Measurements from ENCODE around the gene CRYBA2. TPM values are rescaled to one million over a fixed set of nuclear protein-coding genes. Genes with fewer than 3 reads are reported as not detected.

CRYBA2 gene
- polyA plus RNA-seq, 2 of the 4 experiments (the other 2 are of a cell fraction): not detected

DNA sequence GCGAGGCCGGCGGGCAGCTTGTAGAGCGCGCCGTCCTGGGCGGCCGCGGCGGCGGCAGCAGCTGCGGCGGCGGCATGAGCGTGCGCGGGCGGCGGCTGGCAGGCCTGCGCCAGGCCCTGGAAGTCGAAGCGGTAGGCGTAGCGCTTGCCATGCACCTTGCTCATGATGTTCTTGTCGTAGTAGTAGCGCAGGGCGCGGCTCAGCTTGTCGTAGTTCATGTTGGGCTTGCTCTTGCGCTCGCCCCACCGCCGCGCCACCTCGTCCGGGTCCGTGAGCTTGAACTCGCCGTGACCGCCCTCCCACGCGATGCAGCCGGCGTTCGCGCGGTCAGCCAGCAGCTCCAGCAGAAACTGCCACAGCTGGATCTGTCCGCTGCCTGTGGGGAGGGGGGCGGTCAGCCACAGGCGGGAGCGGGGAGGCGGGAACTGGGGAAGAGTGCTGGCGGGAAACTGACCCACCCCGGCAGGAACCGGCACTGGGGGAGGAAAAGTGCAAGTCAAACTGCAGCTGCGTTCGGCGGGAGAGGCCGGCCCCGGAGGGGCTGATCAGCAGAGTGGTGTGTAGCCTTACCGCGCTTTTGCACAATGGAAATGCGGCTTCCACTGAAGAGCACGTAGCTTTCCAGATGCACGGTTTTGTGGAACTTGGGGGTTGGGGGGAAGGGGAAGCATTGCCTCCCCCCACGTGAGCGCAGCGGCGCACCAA is 11.2 kb downstream of the CRYBA2 start:
- DNase-seq (ENCODE audit: low read depth in 1 of 2, low spot score in 1 of 2): peak in 1 of 2 experiments; percentile 34
- TF ChIP-seq ZC3H11A (IDR thresholded peaks at IDR 0.05) (no peak), MAX (IDR thresholded peaks at IDR 0.05) (no peak), HEYL (CRISPR knock-in tag; IDR thresholded peaks at IDR 0.05) (no peak), EP300 (IDR thresholded peaks at IDR 0.05) (no peak), JUN (IDR thresholded peaks at IDR 0.05) (no peak), ESRRA (IDR thresholded peaks at IDR 0.05; ENCODE audit: borderline replicate concordance, low read length) (no peak), ZNF302 (CRISPR knock-in tag; IDR thresholded peaks at IDR 0.05) (no peak), FOSB (CRISPR knock-in tag; IDR thresholded peaks at IDR 0.05) (no peak), NR3C1 (IDR thresholded peaks at IDR 0.05) (no peak), CEBPB (IDR thresholded peaks at IDR 0.05) (no peak)
- TF ChIP-seq, protein P1, sequence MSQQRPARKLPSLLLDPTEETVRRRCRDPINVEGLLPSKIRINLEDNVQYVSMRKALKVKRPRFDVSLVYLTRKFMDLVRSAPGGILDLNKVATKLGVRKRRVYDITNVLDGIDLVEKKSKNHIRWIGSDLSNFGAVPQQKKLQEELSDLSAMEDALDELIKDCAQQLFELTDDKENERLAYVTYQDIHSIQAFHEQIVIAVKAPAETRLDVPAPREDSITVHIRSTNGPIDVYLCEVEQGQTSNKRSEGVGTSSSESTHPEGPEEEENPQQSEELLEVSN (IDR thresholded peaks at IDR 0.05; ENCODE audit: borderline replicate concordance, low read depth): no peak
- FAIRE-seq: no peak
- 0 out of 6 replicates have a peak, but pooled peaks of 1 of the 2 experiments have one; percentile 14 for ATAC-seq
- ChIA-PET CTCF (interaction anchor here (0.9 to 10.2 kb wide), 20 partner anchors 7 to 178 kb away, joined by 3 to 140 read pairs (median 10); partner anchors contain the start of genes CDK5R2 and NHEJ1), POLR2A (no interaction called here)
- Histone ChIP-seq H3K4me1 (peaks cover 19% of the 10 kb centered on the region), H3K4me2 (peak overlapping the region; percentile 64), H3K4me3 (peak overlapping the region; percentile 31; the same call in 1 of the 3 replicates), H3K9me3 (no peaks in the 10 kb centered on the region), H3K27ac (0 out of 6 replicates have a peak overlapping the region, but pooled peaks of 1 of the 2 experiments have one; percentile 21)
- WGBS (ENCODE audit: missing lambda C conversion rate): 50% methylated on average over 36 of the region's 69 CpGs

DNA sequence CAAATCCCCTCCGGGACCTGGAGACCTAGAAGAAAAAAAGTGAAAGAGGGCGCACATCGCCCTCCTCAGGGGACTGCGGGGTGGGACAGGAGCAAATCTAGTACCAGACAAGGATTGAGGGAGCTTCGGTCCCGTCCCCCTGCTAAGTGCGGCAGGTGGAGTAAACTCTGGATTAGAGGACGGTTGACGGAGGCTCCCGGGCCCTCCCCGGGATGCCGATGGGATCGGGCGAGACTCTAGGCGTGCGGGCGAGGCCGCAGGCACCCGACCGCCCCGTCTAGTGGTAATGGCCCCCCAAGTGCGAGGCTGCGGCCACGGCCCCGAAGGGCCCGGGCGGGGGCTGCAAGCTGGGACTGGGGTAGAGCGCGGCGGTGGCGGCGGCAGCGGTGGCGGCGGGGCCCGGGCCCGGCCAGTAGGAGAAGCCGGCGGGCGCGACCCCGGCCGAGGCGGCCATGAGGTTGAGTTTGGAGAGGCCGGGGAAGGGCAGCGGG is 11.8 kb downstream of the CRYBA2 start:
- peak overlapping the region; percentile 64 for H3K4me2 ChIP-seq
- WGBS (ENCODE audit: missing lambda C conversion rate): 62% methylated on average over 13 of the region's 46 CpGs
- H3K4me1 ChIP-seq: peaks cover 19% of the 10 kb centered on the region
- no peaks in the 10 kb centered on the region for H3K9me3 ChIP-seq
- FAIRE-seq: no peak
- H3K27ac ChIP-seq: 0 out of 6 replicates have a peak overlapping the region, but pooled peaks of 1 of the 2 experiments have one; percentile 21
- DNase-seq (ENCODE audit: low read depth in 1 of 2, low spot score in 1 of 2): no peak
- TF ChIP-seq CTCF (IDR thresholded peaks at IDR 0.05): peak; percentile 14; the same call in 1 of the 3 replicates
- no peak for TF ChIP-seq FOSL2 (IDR thresholded peaks at IDR 0.05)
- TF ChIP-seq FOSL2 (CRISPR knock-in tag; IDR thresholded peaks at IDR 0.05): no peak
- POLR2A ChIA-PET: no interaction called here
- ATAC-seq: peak in 1 of 2 experiments; percentile 1; a peak in 1 of 6 replicates
- CTCF ChIA-PET: interaction anchor here (0.6 to 10.2 kb wide), 23 partner anchors 8 to 271 kb away, joined by 3 to 140 read pairs (median 9); partner anchors contain the start of genes CDK5R2 and NHEJ1
- H3K4me3 ChIP-seq: peak overlapping the region; percentile 31; the same call in 1 of the 3 replicates

DNA sequence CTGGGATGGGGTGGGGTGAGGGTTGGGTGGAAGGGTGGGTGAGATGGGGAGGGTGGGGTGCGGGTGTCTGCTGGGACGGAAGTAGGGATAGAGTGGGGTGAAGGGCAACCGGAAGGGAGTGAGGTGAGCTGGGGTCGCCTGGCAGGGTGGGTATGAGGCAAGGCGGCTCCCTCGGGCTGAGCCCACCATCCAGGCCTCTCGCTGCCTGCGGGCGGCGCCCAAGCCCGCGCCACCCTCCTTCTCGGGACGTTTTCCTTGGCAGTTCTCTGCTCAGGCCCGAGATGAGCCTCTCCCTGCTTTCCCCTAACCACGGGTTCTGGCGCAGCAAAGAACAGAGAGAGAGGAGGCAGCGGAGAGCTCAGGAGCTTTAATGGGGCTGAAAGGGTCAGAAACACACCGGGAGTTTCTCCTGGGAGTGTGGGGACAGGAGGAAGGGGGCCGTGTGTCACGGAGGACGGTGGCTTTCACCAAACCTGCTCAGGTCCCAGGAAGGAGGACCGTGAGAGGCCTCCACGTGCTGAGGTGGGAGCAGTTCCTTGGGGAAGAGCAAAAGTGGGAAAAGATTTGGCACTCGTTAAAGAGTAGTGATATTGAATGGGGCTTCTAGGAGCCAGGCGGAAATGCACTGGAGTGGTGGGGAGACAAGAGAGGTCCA is 12.4 kb downstream of the CRYBA2 start:
- FAIRE-seq (no peak), ATAC-seq (peak; percentile 9 to 35; a peak in 4 of 6 replicates), DNase-seq (ENCODE audit: low read depth in 1 of 2, low spot score in 1 of 2) (no peak)
- ChIA-PET POLR2A (interaction anchor here (1.0 to 1.3 kb wide), 2 partner anchors 17 to 21 kb away, joined by 5 to 8 read pairs; partner anchors contain the start of gene CDK5R2), CTCF (interaction anchor here (0.6 to 10.2 kb wide), 66 partner anchors 9 to 653 kb away, joined by 3 to 140 read pairs (median 4); partner anchors contain the start of genes CDK5R2, CFAP65, NHEJ1 and SLC23A3)
- Histone ChIP-seq H3K4me1 (peaks cover 19% of the 10 kb centered on the region), H3K9me3 (no peaks in the 10 kb centered on the region), H3K27ac (no peak overlapping the region), H3K4me2 (peak overlapping the region; percentile 64), H3K4me3 (no peak overlapping the region; the same call in 2 of the 3 replicates)
- 47% methylated on average over 22 of the region's 26 CpGs for WGBS (ENCODE audit: missing lambda C conversion rate)
- TF ChIP-seq CTCF (IDR thresholded peaks at IDR 0.05) (no peak), PHF8 (IDR thresholded peaks at IDR 0.05; ENCODE audit: borderline replicate concordance, low read depth) (no peak), ZNF302 (CRISPR knock-in tag; IDR thresholded peaks at IDR 0.05) (no peak), CBX2 (IDR thresholded peaks at IDR 0.05; ENCODE audit: borderline replicate concordance, low read depth) (no peak), JUN (IDR thresholded peaks at IDR 0.05) (no peak), HOXB5 (CRISPR knock-in tag; IDR thresholded peaks at IDR 0.05) (no peak), ZSCAN20 (CRISPR knock-in tag; IDR thresholded peaks at IDR 0.05) (no peak), RARB (CRISPR knock-in tag; IDR thresholded peaks at IDR 0.05) (no peak), FOSL2 (IDR thresholded peaks at IDR 0.05) (no peak), FOSL2 (CRISPR knock-in tag; IDR thresholded peaks at IDR 0.05) (no peak), NFE2L2 (conservative IDR thresholded peaks at IDR 0.05; ENCODE audit: low read length) (no peak), HEYL (CRISPR knock-in tag; IDR thresholded peaks at IDR 0.05) (no peak), CEBPB (IDR thresholded peaks at IDR 0.05) (no peak), EHF (CRISPR knock-in tag; IDR thresholded peaks at IDR 0.05) (no peak), FOXS1 (CRISPR knock-in tag; IDR thresholded peaks at IDR 0.05) (no peak), POLR2A (IDR thresholded peaks at IDR 0.05; ENCODE audit: low read length) (no peak), CHD2 (IDR thresholded peaks at IDR 0.05; ENCODE audit: low read length, partially characterized antibody) (no peak), MAZ (IDR thresholded peaks at IDR 0.05; ENCODE audit: borderline replicate concordance, low read depth, low read length) (no peak), GATA3 (IDR thresholded peaks at IDR 0.05; ENCODE audit: borderline replicate concordance) (no peak)
- TF ChIP-seq, protein P1 (IDR thresholded peaks at IDR 0.05; ENCODE audit: borderline replicate concordance, low read depth): no peak

All from A549 (cell line).